Smooth muscle cell (in vitro differentiated cells): ENCODE results near the gene C1QTNF6. TPM values are rescaled to one million over a fixed set of nuclear protein-coding genes. Genes with fewer than 3 reads are reported as not detected.

ENCODE experiments used
- DNase-seq: peaks from one replicate; lab custom pipeline; 2025; ENCODE audit not compliant: unreplicated experiment; lab: John Stamatoyannopoulos, UW
- H2AFZ ChIP-seq: fragments of 200-600 bp; sonication (generic); 2 replicates; pipeline ENCODE4 v1.6.0; 2016; ENCODE audit warnings: antibody characterized with exemption, low read depth, mild to moderate bottlenecking
- H3F3A ChIP-seq: fragments of 200-600 bp; sonication (generic); 2 replicates; pipeline ENCODE4 v1.6.0; 2017; ENCODE audit warnings: antibody characterized with exemption, low read depth
- H3K27ac ChIP-seq: fragments of 200-600 bp; sonication (generic); 2 replicates; pipeline ENCODE4 v1.5.1; 2016; ENCODE audit warnings: low read depth, mild to moderate bottlenecking
- H3K27me3 ChIP-seq: fragments of 200-600 bp; sonication (generic); 2 replicates; pipeline ENCODE4 v1.6.1; 2016; ENCODE audit warnings: low read depth, mild to moderate bottlenecking
- H3K36me3 ChIP-seq: fragments of 200-600 bp; sonication (generic); 2 replicates; pipeline ENCODE4 v1.5.1; 2016; ENCODE audit warnings: low read depth
- H3K4me1 ChIP-seq: fragments of 200-600 bp; sonication (generic); 2 replicates; pipeline ENCODE4 v1.5.1; 2016; ENCODE audit warnings: low read depth
- H3K4me2 ChIP-seq: fragments of 200-600 bp; sonication (generic); 2 replicates; pipeline ENCODE4 v1.6.0; 2016; ENCODE audit warnings: mild to moderate bottlenecking
- H3K4me3 ChIP-seq: fragments of 200-600 bp; sonication (generic); 2 replicates; pipeline ENCODE4 v1.5.1; 2016; ENCODE audit warnings: mild to moderate bottlenecking
- H3K79me2 ChIP-seq: fragments of 200-600 bp; sonication (generic); 2 replicates; pipeline ENCODE4 v1.6.0; 2016; ENCODE audit warnings: low read depth, mild to moderate bottlenecking
- H3K9ac ChIP-seq: fragments of 200-600 bp; sonication (generic); 2 replicates; pipeline ENCODE4 v1.6.0; 2016; ENCODE audit warnings: low read depth
- H3K9me3 ChIP-seq: fragments of 200-600 bp; sonication (generic); replicated peaks from 2 replicates; pipeline ENCODE4 v1.5.1; 2016; ENCODE audit warnings: low read depth
- H4K20me1 ChIP-seq: fragments of 200-600 bp; sonication (generic); 2 replicates; pipeline ENCODE4 v1.6.0; 2016; ENCODE audit warnings: low read depth
- WGBS: methylation state at CpG from one replicate; pipeline ENCODE4 v1.1.7; 2016; ENCODE audit warnings: low lambda C conversion rate; 5-methylcytosine and 5-hydroxymethylcytosine counted together
- polyA plus RNA-seq: library from polyadenylated mRNA; unstranded; fragments of >200 nt; fragmentation: Nextera tagmentation; extraction: Ambion mirVana; gene quantifications from 2 replicates; pipeline ENCODE4 v1.2.1, GENCODE V29; 2016
- total RNA-seq: library from RNA; depleted of rRNA; stranded (reverse); fragments of >200 nt; gene quantifications from 2 replicates; pipeline ENCODE4 v1.2.3, GENCODE V29; 2014
- TF ChIP-seq, protein P1 (sequence below): fragments of 200-600 bp; sonication (generic); IDR thresholded peaks from 2 replicates; pipeline ENCODE4 v1.5.1; 2017; ENCODE audit warnings: borderline replicate concordance, mild to moderate bottlenecking, antibody characterized with exemption; ENCODE audit not compliant: insufficient read depth, poor library complexity, severe bottlenecking

The C1QTNF6 gene
- total and polyA plus RNA-seq, 2 experiments from 2014 or later, result 14.3 to 26.8 TPM

GRCh38 chr22:37165940-37166674 lies 21.9 kb downstream of the C1QTNF6 start:
- Histone ChIP-seq H3K4me3 (no peak overlapping the region), H3K36me3 (no peaks in the 10 kb centered on the region), H4K20me1 (no peaks in the 10 kb centered on the region), H3K27ac (no peak overlapping the region), H3F3A (no peaks in the 10 kb centered on the region), H3K4me1 (no peaks in the 10 kb centered on the region), H3K9me3 (no peaks in the 10 kb centered on the region), H3K27me3 (no peaks in the 10 kb centered on the region), H2AFZ (no peak overlapping the region), H3K4me2 (no peak overlapping the region), H3K9ac (no peak overlapping the region), H3K79me2 (no peaks in the 10 kb centered on the region)
- WGBS, result 66% methylated on average over 25 of the region's 25 CpGs
- DNase-seq, result no peak
- TF ChIP-seq, protein P1, sequence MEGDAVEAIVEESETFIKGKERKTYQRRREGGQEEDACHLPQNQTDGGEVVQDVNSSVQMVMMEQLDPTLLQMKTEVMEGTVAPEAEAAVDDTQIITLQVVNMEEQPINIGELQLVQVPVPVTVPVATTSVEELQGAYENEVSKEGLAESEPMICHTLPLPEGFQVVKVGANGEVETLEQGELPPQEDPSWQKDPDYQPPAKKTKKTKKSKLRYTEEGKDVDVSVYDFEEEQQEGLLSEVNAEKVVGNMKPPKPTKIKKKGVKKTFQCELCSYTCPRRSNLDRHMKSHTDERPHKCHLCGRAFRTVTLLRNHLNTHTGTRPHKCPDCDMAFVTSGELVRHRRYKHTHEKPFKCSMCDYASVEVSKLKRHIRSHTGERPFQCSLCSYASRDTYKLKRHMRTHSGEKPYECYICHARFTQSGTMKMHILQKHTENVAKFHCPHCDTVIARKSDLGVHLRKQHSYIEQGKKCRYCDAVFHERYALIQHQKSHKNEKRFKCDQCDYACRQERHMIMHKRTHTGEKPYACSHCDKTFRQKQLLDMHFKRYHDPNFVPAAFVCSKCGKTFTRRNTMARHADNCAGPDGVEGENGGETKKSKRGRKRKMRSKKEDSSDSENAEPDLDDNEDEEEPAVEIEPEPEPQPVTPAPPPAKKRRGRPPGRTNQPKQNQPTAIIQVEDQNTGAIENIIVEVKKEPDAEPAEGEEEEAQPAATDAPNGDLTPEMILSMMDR, result no peak

GRCh38 chr22:37165066-37165465 lies 23.0 kb downstream of the C1QTNF6 start:
- Histone ChIP-seq H3K4me1 (no peaks in the 10 kb centered on the region), H3K27me3 (no peaks in the 10 kb centered on the region), H3K4me2 (no peak overlapping the region), H2AFZ (no peak overlapping the region), H3K9ac (no peak overlapping the region), H3K27ac (no peak overlapping the region), H3K9me3 (no peaks in the 10 kb centered on the region), H3F3A (no peaks in the 10 kb centered on the region), H3K4me3 (no peak overlapping the region), H3K79me2 (no peaks in the 10 kb centered on the region), H4K20me1 (no peaks in the 10 kb centered on the region), H3K36me3 (no peaks in the 10 kb centered on the region)
- WGBS, result 90% methylated on average over 9 of the region's 9 CpGs
- no peak for DNase-seq
- TF ChIP-seq, protein P1, result no peak

DNA sequence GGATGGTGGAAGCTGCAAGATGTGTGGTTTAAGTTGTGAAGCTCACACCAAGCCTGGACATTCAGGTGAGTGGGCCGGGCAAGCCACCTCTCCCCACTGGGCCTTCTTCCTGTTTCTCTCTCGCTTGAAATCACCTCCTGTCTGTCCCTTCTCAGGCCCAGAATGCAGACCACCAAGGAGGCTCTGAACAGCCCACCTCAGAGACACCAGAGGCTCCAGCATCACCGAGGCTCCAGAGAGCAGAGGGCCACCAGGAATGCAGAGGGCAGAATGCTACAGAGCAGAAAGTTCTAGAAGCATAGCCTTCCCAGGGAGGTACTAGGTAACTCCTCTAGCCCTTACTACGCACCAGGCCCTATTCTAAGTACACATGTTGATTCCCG lies 23.6 kb downstream of the C1QTNF6 start:
- DNase-seq, result no peak
- no peaks in the 10 kb centered on the region for H4K20me1 ChIP-seq
- no peak overlapping the region for H2AFZ ChIP-seq
- H3K4me1 ChIP-seq, result no peaks in the 10 kb centered on the region
- H3K4me2 ChIP-seq, result no peak overlapping the region
- no peaks in the 10 kb centered on the region for H3K36me3 ChIP-seq
- no peak overlapping the region for H3K9ac ChIP-seq
- no peak overlapping the region for H3K4me3 ChIP-seq
- H3K27me3 ChIP-seq, result no peaks in the 10 kb centered on the region
- no peaks in the 10 kb centered on the region for H3F3A ChIP-seq
- no peak overlapping the region for H3K27ac ChIP-seq
- 91% methylated on average over 4 of the region's 5 CpGs for WGBS
- no peaks in the 10 kb centered on the region for H3K9me3 ChIP-seq
- no peaks in the 10 kb centered on the region for H3K79me2 ChIP-seq
- TF ChIP-seq, protein P1, result no peak
